AG10803 (cell line): ENCODE data around the gene FAT4.

ENCODE experiments used
- DNase-seq: peaks from one replicate; pipeline ENCODE4 v3.0.0; 2010; ENCODE audit warnings: low read depth
- H3K4me3 ChIP-seq: 2 replicates; pipeline ENCODE4 v1.5.1; 2011; ENCODE audit warnings: mild to moderate bottlenecking, low read length, control low read depth
- TF ChIP-seq, protein P1 (sequence below): conservative IDR thresholded peaks from 2 replicates; pipeline ENCODE4 v1.5.1; 2011; ENCODE audit warnings: mild to moderate bottlenecking, low read length, control low read depth, inconsistent platforms

The FAT4 gene

GRCh38 chr4:125331116-125331515 lies 16.4 kb downstream of the FAT4 start:
- TF ChIP-seq, protein P1, sequence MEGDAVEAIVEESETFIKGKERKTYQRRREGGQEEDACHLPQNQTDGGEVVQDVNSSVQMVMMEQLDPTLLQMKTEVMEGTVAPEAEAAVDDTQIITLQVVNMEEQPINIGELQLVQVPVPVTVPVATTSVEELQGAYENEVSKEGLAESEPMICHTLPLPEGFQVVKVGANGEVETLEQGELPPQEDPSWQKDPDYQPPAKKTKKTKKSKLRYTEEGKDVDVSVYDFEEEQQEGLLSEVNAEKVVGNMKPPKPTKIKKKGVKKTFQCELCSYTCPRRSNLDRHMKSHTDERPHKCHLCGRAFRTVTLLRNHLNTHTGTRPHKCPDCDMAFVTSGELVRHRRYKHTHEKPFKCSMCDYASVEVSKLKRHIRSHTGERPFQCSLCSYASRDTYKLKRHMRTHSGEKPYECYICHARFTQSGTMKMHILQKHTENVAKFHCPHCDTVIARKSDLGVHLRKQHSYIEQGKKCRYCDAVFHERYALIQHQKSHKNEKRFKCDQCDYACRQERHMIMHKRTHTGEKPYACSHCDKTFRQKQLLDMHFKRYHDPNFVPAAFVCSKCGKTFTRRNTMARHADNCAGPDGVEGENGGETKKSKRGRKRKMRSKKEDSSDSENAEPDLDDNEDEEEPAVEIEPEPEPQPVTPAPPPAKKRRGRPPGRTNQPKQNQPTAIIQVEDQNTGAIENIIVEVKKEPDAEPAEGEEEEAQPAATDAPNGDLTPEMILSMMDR: no peak
- no peak overlapping the region for H3K4me3 ChIP-seq
- DNase-seq: no peak

DNA sequence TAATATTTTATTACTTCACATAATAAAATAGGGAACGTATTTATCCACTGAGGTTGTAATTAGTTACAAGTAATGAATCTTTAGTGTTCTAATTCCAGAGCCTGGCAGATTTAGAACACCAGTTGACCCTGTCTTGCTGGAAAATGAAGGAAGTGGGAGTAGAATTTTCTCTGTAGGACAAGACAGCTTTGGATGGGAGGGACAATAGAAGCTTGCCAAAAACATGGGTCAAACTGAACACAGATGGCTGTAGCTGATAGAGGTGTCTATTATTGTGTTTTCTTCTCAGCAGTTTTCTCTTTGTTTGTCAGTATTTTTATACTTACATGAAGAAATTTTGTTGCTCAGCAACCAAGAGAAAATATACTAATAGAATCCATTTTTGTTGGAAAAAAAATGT lies 20.2 kb downstream of the FAT4 start:
- no peak for DNase-seq

DNA sequence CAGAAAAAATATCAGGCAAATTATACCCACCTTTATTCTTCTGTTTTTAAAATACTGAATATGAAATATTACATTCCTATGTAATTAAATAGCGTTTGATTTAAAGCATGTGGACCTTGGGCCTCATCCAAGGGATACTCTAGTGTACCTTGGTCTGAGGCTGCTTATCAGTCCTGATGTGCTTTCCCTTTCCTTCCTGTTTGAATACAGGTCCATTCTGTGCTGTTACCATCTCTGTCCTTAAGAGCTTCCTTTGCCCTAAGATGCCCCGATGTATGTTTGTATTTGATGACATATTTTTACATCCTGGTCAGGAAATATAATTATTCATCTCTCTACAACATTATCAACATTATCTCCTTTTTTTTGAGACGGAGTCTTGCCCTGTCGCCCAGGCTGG lies 24.1 kb downstream of the FAT4 start:
- TF ChIP-seq, protein P1: no peak
- no peak for DNase-seq
- no peak overlapping the region for H3K4me3 ChIP-seq

More for the DNA sequence above, 20.2 kb downstream of the FAT4 start:
- H3K4me3 ChIP-seq: no peak overlapping the region
- TF ChIP-seq, protein P1: no peak

DNA sequence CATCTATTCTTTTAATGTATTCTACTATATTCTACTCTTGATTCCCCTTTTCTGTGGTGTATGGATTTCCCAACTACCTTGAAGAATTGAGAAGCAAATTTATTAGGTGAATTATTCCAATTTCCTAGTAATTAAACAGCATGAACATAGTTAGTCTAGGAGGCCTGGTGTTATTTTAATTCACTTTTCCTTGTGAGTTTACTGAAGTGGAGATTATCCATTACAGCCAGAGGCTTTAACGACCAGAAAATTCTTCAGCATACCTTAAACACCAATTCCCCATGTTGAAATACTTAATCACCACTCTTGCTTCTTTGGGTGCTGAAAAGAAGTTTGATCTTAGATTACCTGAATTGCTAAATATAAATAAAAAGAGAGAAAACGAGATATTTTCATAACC lies 29.4 kb downstream of the FAT4 start:
- no peak for DNase-seq
- no peak overlapping the region for H3K4me3 ChIP-seq
- TF ChIP-seq, protein P1: no peak

- no peak for DNase-seq
- TF ChIP-seq, protein P1: no peak
- H3K4me3 ChIP-seq: no peak overlapping the region
Measured at GRCh38 chr4:125346616-125347015, 31.9 kb downstream of the FAT4 start.

DNA sequence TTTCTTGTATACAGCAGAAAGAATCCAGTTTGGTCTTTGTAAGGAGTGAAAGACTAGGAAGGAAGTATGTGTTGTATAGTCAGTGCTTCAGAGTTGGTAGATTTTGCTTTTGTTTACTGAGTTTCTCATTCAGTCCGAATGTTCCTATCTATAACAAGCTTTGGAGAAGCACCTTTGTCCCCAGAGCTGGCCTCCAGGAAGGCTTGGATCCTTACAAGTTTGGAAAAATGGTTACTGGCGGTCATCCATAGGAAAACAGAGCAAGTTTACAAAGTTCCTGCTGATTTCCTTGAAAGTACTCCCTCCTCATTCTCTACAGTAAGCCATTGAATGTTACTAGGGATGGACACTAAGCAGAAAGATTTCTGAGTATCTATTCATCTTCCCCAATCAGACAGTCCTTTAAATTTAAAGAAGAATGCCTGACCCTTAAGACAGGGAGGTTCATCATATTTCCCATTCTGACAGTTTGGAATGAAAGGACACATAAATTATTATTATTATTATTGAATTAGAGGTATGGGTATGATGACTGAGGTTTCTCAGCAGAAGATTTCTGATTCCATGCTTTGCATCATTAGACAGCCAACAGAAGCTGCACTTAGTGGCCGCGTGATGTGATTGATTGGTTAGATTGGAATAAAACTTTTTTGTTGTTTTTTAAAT lies 35.8 kb downstream of the FAT4 start:
- TF ChIP-seq, protein P1: no peak
- DNase-seq: no peak
- H3K4me3 ChIP-seq: no peak overlapping the region

DNA sequence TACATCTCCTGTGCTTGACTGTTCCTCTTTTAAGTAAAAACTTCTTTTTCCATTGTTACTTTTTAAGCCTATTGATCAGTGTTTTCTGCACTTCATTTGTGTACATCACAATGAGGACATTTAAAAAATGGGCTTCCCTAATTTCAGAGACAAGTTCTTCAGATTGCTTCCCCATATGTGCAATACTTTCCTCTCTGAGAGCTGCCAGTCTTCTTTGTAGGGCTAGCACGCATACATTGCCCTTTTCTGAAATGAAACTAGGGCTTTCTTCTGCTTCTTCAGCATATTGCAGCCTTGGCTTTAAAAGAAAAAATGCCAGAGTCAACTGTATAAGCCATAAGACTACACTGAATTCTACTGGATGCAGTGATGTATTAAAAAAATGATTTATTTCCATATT lies 37.8 kb downstream of the FAT4 start:
- DNase-seq: no peak
- TF ChIP-seq, protein P1: no peak
- no peak overlapping the region for H3K4me3 ChIP-seq
